Bronchial epithelial cell (primary cell): ENCODE data around the gene CCDC85A. TPM values are rescaled to one million over a fixed set of nuclear protein-coding genes. Genes with fewer than 3 reads are reported as not detected.

Experiments used
- DNase-seq: peaks from one replicate; pipeline ENCODE4 v3.0.0-alpha.2; 2010; ENCODE audit warnings: low read depth
- FAIRE-seq: peaks from 2 replicates; lab custom pipeline; 2011; peaks lifted over from hg19 to GRCh38; lab: Jason Lieb, UNC
- H3K27me3 ChIP-seq: 2 replicates; pipeline ENCODE4 v1.5.1; 2011; ENCODE audit warnings: low read length; ENCODE audit not compliant: control insufficient read depth, insufficient read depth
- H3K36me3 ChIP-seq: 2 replicates; pipeline ENCODE4 v1.5.1; 2011; ENCODE audit warnings: low read length; ENCODE audit not compliant: control insufficient read depth, insufficient read depth
- H3K4me3 ChIP-seq: 2 replicates; pipeline ENCODE4 v1.5.1; 2011; ENCODE audit warnings: mild to moderate bottlenecking, low read depth, low read length, control low read depth
- total RNA-seq: library from RNA; depleted of rRNA; stranded (reverse); fragments of >200 nt; gene quantifications from 2 replicates; pipeline ENCODE4 v1.2.1, GENCODE V29; 2014
- TF ChIP-seq, protein P1 (sequence below): IDR thresholded peaks from 2 replicates; pipeline ENCODE4 v1.5.1; 2011; ENCODE audit warnings: mild to moderate bottlenecking, moderate library complexity, low read length, control low read depth, inconsistent platforms; ENCODE audit not compliant: insufficient read depth, severe bottlenecking

The CCDC85A gene
- total RNA-seq, 1 donor from 2014 or later, result not detected

DNA sequence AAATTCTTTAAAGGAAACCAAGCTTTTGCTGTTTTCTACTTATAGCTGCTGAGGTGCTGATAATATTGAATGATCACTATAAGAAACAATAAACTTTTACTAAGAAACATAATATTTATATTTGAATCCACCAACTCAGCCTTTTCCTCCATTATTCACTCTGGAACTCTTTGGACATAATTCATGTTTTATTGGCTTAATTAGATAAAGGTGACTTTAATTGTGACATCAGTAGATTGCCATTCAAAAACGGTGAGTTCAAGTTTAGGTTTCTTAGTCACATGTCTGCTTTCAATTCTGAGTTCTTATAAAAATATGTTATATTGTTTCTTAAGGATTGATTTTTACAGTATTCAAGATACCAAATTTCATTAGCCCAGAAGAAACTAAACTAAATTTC lies 24.0 kb downstream of the CCDC85A start:
- no peaks in the 10 kb centered on the region for H3K36me3 ChIP-seq
- FAIRE-seq (no peak), DNase-seq (no peak)
- H3K4me3 ChIP-seq, result no peak overlapping the region
- TF ChIP-seq, protein P1, sequence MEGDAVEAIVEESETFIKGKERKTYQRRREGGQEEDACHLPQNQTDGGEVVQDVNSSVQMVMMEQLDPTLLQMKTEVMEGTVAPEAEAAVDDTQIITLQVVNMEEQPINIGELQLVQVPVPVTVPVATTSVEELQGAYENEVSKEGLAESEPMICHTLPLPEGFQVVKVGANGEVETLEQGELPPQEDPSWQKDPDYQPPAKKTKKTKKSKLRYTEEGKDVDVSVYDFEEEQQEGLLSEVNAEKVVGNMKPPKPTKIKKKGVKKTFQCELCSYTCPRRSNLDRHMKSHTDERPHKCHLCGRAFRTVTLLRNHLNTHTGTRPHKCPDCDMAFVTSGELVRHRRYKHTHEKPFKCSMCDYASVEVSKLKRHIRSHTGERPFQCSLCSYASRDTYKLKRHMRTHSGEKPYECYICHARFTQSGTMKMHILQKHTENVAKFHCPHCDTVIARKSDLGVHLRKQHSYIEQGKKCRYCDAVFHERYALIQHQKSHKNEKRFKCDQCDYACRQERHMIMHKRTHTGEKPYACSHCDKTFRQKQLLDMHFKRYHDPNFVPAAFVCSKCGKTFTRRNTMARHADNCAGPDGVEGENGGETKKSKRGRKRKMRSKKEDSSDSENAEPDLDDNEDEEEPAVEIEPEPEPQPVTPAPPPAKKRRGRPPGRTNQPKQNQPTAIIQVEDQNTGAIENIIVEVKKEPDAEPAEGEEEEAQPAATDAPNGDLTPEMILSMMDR, result no peak
- no peaks in the 10 kb centered on the region for H3K27me3 ChIP-seq

DNA sequence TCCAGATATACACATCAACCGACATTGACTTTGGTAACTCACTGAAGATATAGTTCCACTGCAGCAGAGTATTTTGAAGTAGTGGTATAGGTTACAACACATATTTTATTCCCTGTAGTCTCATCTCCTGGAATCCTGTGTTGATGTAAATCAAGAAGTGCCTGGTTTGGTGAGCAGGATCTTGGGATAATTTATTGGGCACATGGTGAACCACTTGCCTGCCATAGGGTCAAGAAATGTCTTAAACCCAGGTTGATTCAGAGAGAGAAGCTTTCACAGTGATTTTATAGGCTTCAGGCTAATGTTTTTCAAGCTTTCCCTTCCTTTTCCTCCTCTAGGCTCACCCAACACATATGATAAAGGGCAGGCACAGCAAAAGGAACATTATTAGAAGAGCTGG lies 24.6 kb downstream of the CCDC85A start:
- DNase-seq (no peak), FAIRE-seq (no peak)
- Histone ChIP-seq H3K36me3 (no peaks in the 10 kb centered on the region), H3K27me3 (no peaks in the 10 kb centered on the region), H3K4me3 (no peak overlapping the region)
- TF ChIP-seq, protein P1, result no peak

DNA sequence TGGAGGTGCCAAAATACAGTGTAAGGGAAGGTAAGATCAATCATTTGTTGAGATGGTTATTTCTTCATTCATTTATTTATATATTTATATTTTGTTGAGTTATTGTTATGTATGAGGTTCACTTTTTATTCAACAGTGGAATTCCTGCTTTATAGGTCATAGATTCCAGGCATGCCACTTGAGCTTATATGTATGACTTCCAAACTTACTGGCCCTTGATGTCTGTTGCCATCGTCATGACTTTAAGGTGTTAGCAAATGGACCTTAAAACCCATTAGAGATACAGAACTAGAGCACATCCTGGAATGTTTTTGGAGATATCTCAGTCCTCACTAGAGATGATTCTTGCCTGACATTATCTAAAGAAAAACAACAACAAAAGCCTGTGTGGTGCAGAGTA lies 25.9 kb downstream of the CCDC85A start:
- TF ChIP-seq, protein P1, result no peak
- FAIRE-seq (no peak), DNase-seq (no peak)
- Histone ChIP-seq H3K27me3 (no peaks in the 10 kb centered on the region), H3K36me3 (no peaks in the 10 kb centered on the region), H3K4me3 (no peak overlapping the region)

DNA sequence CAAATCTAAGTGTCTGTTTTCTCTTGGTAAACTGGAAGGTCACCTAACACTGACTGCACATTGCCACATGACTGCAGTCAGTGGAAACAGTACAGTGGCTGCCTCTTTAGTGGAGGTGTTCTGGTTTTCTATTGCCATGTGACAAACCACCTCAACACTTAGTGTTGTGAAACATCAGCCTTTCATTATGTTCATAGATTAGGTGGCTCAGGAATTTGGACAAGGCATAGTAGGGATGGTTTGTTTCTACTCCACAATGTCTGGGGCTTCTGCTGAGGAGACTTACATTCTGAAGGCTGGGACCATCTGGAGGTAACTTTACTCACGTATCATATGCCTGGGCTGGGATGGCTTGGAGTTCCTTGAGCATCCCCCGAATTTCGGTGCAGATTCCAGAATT lies 26.5 kb downstream of the CCDC85A start:
- TF ChIP-seq, protein P1, result no peak
- Histone ChIP-seq H3K27me3 (no peaks in the 10 kb centered on the region), H3K4me3 (no peak overlapping the region), H3K36me3 (no peaks in the 10 kb centered on the region)
- DNase-seq, result no peak
- no peak for FAIRE-seq

DNA sequence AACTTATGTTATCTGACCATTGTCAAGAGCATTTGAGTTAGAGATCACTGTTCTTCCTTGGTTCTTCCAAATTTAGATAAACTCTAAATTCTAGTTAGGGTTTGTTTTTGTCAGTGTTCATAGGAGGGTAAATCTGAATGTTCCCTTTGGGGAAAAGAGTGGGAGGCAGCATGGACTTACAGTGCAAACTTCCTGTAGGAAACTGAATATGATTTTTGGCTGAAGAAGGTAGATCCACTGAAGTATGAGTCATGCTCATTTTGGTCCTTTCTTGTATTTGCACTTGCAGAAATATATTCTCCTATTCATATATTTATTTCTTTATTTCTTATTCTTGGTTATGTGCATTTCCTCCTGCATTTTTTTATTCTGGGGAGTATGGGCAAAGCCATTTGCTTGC lies 27.3 kb downstream of the CCDC85A start:
- Histone ChIP-seq H3K36me3 (no peaks in the 10 kb centered on the region), H3K27me3 (no peaks in the 10 kb centered on the region), H3K4me3 (no peak overlapping the region)
- FAIRE-seq, result no peak
- TF ChIP-seq, protein P1, result no peak
- no peak for DNase-seq

DNA sequence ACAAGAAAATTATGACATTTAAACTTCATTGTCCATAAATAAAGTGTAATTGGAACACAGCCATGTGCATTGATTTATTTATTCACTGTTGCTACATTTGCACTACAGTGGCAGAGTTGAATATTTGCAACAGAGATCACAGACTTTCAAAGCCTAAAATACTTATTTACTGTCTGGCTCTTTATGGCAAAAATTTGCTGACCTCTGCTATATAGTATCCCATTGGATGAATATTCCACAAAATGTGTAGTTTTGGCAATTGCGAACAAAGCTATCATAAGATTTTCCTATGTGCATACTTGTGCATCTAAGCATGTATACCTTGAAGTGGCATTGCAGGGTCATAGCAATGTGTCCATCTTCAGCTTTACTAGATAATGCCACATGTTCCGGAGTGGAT lies 32.1 kb downstream of the CCDC85A start:
- FAIRE-seq (no peak), DNase-seq (no peak)
- no peak overlapping the region for H3K4me3 ChIP-seq
- H3K27me3 ChIP-seq, result no peaks in the 10 kb centered on the region
- no peaks in the 10 kb centered on the region for H3K36me3 ChIP-seq
- TF ChIP-seq, protein P1, result no peak
